GM18499 (cell line): ENCODE results near the gene FAM83E.
"Not testable (repeated sequence)": the region's sequence is repeated elsewhere in the genome, so short reads cannot be mapped to it uniquely, and the experiment has no call there.

Experiments
- ATAC-seq: cut with Tn5 transposase; IDR thresholded peaks from one replicate; pipeline ENCODE4 v1.9.1; 2021; ENCODE audit warnings: moderate number of reproducible peaks; ENCODE audit not compliant: insufficient read depth, unreplicated experiment

FAM83E gene

DNA sequence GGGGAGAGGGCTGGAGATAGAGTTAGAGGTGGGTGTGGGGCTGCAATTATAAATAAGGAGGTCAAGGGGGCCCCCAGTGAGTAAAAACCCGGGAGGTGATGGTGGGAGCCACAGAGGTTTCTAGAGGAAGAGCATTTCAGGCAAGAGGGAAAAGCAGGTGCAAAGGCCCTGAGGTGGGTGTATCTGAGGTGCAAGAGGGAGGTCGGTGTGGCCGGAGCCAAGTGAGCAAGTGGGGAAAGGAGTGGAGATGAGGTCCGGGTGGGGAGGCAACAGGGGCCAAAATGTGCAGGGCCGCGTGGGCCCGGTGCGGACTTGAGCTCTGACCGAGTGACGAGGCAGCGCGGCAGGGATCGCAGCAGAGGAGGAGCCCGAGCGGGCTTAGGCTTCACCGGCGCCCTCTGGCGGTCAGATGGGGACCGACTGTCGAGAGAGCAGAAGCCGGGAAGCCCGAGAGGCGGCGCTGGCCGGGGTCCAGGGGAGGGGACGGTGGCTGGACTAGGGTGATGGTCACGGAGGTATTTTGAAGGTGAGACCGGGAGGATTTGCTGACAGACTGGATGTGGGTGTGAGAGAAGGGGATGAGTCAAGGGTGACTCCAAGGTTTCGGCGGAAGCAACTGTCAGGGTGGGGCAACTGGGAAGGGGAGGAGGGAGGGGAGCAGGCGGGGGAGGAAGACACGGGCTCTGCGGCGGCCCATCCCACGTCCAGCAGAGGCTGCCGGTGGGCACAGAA lies 26.0 kb downstream of the FAM83E start:
- no peak for ATAC-seq

- ATAC-seq, result no peak
Observed at GRCh38 chr19:48587387-48587786, 27.5 kb downstream of the FAM83E start.

GRCh38 chr19:48582168-48582567 lies 32.7 kb downstream of the FAM83E start:
- no peak for ATAC-seq

- ATAC-seq, result no peak
Observed at GRCh38 chr19:48578891-48579290, 36.0 kb downstream of the FAM83E start.

GRCh38 chr19:48577908-48578307 lies 37.0 kb downstream of the FAM83E start:
- ATAC-seq, result not testable (repeated sequence)

DNA sequence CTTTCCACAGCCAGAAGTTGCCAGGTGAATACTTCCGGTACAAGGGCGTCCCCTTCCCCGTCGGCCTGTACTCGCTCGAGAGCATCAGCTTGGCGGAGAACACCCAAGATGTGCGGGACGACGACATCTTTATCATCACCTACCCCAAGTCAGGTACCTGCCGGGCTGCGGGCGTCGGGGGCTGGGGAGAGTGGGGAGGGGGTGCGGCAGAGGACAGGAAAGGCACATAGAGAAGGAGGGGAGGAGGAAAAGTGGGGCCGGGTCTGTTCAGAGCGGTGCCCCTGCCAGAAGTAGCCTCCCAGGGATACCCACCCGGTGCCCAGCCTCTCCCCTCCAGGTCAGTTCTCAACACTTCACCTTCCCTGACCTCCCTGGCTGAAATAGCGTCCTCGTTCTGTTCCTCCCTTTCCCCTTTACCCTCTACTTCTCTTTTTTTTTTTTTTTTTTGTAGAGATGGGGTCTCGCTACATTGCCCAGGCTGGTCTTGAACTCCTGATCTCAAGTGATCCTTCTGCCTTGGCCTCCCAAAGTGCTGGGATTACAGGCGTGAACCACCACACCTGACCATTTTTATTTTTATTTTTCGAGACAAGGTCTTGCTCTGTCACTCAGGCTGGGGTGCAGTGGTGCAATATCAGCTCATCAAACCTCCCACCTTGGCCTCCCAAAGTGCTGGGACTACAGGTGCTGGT lies 38.8 kb downstream of the FAM83E start:
- ATAC-seq, result no peak

GRCh38 chr19:48573163-48573505 lies 41.7 kb downstream of the FAM83E start:
- ATAC-seq, result no peak

DNA sequence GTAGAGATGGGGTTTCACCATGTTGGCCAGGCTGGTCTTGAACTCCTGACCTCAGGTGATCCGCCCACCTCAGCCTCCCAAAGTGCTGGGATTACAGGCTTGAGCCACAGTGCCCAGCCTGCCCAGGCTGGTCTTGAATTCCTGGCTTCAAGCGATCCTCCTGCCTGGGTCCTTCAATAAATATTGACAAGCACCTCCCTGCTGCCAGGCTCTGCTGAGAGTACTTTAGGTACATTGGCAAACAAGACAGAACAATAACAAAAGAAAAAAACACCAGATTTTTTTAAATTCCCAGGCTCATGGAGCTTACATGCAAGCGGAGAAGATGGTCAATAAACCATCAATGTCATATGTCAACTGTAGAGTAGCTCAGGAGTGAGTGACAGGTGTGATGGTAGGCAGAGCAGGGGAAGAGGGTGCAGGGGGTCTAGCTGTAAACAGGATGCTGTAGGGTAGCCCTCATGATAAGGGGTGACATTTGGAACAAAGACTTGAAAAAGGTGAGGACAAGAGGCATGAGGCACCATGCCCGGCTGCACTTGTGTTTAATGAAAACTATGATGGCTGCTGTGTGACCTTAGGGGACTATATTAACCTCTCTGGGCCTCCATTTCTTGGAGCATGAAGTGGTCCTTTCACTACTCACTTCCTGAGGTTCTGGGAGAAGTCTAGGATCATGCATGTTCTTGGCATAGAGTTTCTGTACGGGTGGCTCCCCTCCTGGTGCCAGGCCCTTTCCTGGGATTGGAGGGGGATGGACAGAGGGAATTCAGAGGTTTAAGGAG lies 43.3 kb downstream of the FAM83E start:
- ATAC-seq, result no peak

GRCh38 chr19:48569814-48570213 lies 45.1 kb downstream of the FAM83E start:
- no peak for ATAC-seq

DNA sequence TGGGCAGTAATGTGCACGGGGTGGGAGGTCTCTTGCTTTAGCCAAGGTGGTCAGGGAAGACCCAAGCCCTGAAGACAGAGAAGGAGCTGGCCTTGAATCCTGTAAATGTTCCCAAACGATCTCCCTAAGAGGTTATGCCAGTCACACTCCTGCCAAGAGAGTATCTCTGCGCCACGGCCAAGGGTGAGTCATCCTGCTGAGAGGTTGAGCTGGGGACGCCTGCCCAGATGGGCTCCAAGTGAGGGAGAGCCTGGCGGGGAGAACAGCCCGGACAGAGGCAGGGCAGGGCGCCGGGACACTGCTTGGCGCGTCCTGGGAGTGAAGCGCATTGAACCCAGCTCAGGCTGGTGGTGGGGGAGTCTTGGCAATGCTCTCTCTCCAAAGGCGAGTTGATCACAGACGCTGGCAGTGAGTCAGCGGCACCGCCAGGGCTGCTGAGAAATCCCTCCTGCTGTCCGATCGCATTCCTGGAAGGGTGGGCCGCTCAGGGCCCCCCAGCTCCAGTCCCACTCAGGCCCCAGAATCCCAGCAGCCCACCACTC lies 46.5 kb downstream of the FAM83E start:
- ATAC-seq, result no peak

- no peak for ATAC-seq
Observed at GRCh38 chr19:48565090-48565489, 49.8 kb downstream of the FAM83E start.
